ENCODE data around the gene ST6GALNAC6.

Gene ST6GALNAC6, protein sequence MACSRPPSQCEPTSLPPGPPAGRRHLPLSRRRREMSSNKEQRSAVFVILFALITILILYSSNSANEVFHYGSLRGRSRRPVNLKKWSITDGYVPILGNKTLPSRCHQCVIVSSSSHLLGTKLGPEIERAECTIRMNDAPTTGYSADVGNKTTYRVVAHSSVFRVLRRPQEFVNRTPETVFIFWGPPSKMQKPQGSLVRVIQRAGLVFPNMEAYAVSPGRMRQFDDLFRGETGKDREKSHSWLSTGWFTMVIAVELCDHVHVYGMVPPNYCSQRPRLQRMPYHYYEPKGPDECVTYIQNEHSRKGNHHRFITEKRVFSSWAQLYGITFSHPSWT

DNA sequence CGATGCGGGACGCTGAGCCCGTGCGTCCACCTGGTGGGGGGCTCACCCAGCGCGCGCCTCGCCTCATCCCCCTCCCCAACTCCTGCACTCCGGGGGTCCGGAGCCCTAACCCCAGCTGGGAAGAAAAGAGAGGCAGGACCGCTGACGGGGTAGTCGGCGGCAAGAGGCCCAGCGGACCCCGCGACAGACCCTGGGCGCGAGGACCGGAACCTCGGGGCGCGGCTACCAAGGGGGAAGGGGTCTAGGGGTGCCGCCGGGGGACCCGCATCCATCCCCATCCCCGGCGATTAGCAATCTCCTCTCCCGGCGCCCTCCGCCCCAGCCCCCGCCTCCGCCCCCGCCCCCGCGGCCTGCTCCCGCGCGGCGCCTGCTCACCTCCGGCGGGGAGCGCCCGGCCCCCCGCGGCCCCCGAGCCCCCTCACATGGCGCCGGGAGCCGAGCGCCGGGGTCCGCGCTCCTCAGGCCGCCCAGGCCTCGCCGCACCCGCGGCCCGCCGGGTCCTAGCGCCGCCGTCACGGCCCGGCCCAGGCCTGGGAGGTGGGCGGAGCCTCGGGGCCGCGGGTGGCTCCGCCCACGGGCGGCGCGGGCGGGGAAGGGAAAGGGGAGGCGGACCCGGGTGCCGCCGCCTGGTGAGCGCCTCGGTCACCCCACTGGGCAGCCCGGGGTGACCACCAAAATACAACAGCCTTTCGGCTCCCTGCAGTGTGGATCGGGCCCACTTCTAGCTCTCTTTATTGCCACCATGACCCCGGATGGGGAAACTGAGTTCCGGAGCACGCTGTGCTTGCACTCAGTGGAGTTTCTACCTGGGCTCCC lies at the start of gene ST6GALNAC6:
Gene ST6GALNAC6 (minus strand): TSS at position 476 of the 816 bp plus-strand sequence. CDS start 1,622 bp downstream, outside the sequence.
- peak in 1 of 2 donors; percentile 65 for DNase-seq (ENCODE audit: low read depth in 1 of 2, low spot score in 1 of 2)

- DNase-seq (ENCODE audit: low read depth in 1 of 2, low spot score in 1 of 2), result no peak
These were observed 48.7 kb upstream of the ST6GALNAC6 start for GRCh38 chr9:127947841-127948710.

DNA sequence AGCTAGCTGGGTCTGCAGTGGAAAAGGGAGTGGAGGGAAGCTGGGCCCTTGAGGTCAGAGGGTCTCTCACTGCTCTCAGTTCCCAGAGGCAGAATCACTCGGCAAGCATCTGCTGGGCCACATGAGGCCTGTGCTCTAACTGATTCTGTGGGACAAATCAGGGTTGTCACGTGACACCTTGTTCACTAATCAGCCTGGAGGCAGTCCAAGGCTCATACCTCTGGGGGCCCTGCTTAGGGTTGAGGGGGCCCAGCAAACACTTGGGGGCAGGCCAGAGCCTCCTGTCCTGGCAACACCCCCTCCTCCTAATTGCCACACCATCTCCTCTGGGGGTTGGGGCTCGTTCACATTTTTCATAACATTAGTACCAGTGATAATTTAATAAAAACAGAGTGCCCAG lies 47.3 kb upstream of the ST6GALNAC6 start:
- no peak for DNase-seq (ENCODE audit: low read depth in 1 of 2, low spot score in 1 of 2)

GRCh38 chr9:127945942-127946341 lies 46.5 kb upstream of the ST6GALNAC6 start:
- no peak for DNase-seq (ENCODE audit: low read depth in 1 of 2, low spot score in 1 of 2)

GRCh38 chr9:127945338-127945737 lies 45.9 kb upstream of the ST6GALNAC6 start:
- no peak for DNase-seq (ENCODE audit: low read depth in 1 of 2, low spot score in 1 of 2)

DNA sequence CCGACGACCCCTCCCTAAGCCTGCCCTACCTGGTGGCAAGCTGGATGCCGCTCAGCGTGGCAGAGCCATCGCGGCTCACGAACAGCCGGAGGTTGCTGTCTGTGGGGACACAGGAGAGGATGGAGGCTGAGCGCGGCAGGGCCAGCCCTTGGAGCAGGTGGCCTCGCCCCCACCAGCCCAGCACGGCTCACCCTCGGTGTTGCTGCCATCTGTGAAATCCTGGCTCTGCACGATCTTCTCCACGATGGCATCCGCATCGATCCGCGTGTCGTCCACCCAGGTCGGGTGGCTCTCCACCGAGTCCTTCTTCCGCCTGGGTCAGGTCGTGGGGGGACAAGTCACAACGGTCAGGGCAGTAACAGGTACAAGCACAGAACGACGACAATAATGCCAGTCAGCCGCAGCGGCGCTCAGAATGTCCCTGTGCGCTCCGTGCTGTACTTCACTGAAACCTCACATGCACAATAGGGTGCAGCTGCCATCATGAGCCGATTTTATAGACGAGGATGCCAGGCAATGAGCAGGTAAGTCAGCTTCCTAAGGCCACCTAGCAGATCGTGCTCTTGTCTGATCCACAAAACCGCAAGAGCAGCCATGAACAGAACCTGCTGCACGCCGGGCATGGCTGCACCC lies 45.3 kb upstream of the ST6GALNAC6 start:
- no peak for DNase-seq (ENCODE audit: low read depth in 1 of 2, low spot score in 1 of 2)

DNA sequence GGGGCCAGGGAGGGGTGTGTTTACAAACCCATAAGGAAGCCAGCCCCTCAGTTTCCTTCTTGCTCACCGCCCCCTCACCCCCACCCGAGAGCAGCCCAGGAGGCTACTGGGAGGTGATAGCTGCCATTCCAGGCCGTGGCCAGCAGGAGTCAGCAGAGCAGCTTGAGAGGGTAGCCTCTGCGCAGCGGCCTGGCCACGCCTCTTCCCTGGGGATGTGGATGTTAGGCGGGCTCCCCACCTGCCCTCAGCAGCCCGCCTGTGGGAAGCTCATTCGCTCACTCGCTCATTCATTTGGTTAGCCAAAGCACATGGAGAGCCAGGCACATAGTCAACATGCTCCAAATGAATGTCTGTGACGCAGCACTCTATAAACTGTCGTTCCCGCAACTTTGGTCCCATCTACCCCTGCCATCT lies 44.3 kb upstream of the ST6GALNAC6 start:
- DNase-seq (ENCODE audit: low read depth in 1 of 2, low spot score in 1 of 2), result peak; percentile 41 to 62

DNA sequence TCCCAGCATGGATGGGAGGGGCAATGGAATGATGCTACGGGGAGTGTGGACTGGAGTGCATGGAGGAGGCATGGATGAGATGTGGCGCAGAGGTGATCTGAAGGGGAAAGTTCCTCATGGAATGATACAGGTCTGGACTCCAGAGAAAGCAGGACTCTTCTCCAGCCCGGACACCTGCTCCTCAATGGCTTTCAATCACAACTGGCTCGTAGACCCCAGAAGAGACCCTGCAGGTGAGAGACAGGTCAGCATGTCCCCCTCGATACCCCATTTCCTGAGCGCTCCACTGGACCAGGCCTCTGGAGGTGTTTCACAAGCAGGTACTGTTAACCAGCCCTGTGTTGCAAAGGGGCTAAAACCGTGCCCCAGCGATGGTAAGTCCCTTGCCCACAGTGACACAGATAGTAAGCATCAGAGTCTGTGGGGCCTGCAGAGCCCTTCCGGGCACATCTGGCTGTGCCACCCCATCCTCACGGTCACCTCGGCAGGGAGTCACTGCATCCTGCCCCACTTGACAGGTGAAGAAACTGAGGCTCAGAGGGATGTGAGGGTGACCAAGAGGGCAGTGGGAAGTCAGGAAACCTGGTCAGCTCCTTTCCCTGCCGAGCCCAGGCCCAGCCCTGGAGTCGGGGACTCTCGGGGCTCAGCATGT lies 43.7 kb upstream of the ST6GALNAC6 start:
- DNase-seq (ENCODE audit: low read depth in 1 of 2, low spot score in 1 of 2), result no peak

GRCh38 chr9:127942216-127943010 lies 43.0 kb upstream of the ST6GALNAC6 start:
- DNase-seq (ENCODE audit: low read depth in 1 of 2, low spot score in 1 of 2), result no peak

GRCh38 chr9:127941961-127942215 lies 42.5 kb upstream of the ST6GALNAC6 start:
- no peak for DNase-seq (ENCODE audit: low read depth in 1 of 2, low spot score in 1 of 2)

DNA sequence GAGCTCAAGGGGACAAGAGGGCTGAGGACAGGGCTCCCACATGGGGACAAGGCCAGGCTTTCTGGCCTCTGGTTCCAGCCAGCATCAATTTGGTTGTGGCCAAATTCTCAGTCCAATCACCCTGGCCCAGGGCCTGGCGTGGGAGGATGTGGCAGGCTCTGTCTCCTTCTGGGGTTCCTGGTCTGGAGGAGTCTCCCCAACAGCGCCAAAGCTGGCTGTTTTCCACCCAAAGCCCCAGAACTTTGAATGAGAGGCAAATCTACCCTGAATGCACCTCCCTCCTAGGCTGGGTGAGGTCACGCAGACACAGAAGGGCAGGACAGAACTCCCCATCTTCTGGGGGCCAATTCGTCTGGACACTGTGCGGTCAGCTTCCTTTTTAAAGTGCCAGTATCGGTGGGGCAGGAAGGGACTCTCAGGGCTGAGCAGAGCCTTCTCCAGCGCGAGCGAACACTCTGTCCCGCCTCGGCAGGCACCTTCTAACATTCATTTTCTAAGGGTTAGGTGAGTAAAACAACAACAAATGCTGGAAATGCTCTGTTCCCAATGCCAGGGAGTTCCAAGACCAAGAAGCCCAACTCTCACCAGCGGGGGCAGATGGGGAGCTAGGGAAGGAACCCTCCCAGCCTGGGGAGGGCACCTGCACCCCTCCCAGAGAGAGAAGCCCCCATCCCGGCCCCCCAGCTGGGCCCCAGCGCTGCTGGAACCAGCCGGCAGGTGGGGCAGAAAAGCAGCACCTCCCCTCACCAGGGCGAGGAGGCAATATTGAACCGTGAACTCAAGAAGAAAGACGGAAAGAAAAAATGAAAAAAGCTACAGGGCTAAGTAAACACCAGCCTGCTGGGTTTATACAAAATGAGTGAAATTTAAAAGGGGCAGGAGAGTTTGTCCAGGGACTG lies 41.9 kb upstream of the ST6GALNAC6 start:
- DNase-seq (ENCODE audit: low read depth in 1 of 2, low spot score in 1 of 2), result no peak

GRCh38 chr9:127940593-127940992 lies 41.2 kb upstream of the ST6GALNAC6 start:
- no peak for DNase-seq (ENCODE audit: low read depth in 1 of 2, low spot score in 1 of 2)

DNA sequence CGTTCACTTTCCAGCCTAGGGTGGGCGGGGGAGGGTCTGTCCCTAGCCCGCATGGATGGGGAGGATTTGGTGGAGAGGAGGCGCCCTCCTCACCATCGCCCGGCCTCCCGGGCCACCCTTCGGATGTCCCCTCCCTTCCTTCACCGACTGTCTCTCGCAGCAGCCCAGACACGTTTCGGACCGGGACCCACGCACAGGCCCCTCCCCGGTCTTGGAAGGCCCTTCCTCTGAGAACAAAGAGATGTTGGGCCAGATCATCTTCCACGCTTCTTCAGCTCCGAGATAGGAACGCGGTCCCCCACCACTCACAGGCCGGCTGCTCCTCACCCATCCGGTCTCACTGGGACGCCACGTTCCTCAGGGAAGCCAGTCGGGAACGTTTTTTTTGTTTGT lies 38.9 kb upstream of the ST6GALNAC6 start:
- no peak for DNase-seq (ENCODE audit: low read depth in 1 of 2, low spot score in 1 of 2)

- DNase-seq (ENCODE audit: low read depth in 1 of 2, low spot score in 1 of 2), result peak; percentile 74 to 81
These were observed 38.2 kb upstream of the ST6GALNAC6 start, which contains the start of gene DPM2 for GRCh38 chr9:127937388-127938297. DPM2 (minus strand) TSS chr9:127937854; CDS start chr9:127937820, 34 bp downstream.

DNA sequence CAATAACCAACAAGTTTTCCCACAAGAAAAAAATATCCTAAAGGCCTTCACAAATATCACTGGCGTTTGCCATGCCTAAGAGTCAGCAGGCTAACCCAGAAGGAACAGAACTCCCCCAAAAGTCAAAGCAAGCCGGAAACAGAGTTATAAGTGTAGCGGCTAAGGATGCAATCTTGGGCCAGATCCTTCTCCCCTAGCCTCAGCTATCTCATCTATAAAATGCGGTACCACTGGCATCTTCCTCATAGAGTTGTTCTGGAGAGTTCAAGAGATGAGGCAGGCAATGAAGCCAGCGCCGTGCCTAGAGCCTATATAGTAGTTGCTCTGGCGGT lies 37.6 kb upstream of the ST6GALNAC6 start:
- DNase-seq (ENCODE audit: low read depth in 1 of 2, low spot score in 1 of 2), result no peak

GRCh38 chr9:127936347-127936852 lies 37.0 kb upstream of the ST6GALNAC6 start:
- no peak for DNase-seq (ENCODE audit: low read depth in 1 of 2, low spot score in 1 of 2)

- DNase-seq (ENCODE audit: low read depth in 1 of 2, low spot score in 1 of 2), result no peak
These were observed 36.4 kb upstream of the ST6GALNAC6 start for GRCh38 chr9:127935765-127936221.

All from activated T-helper 1 cell treated with anti-CD3 and anti-CD28 coated beads, Interleukin-2, amount 50 U/mL, for 16 hours (primary cell).